Activated CD4-positive, alpha-beta T cell treated with anti-CD3 and anti-CD28 coated beads, Interleukin-2, amount 50 U/mL, for 4 hours (primary cell): ENCODE data around the gene COL11A1.

Experiments used
- DNase-seq, 2 experiments: peaks; one replicate each; pipeline ENCODE4 v3.0.0-alpha.2; 2020

Gene COL11A1

GRCh38 chr1:102896771-102897170 is 211.6 kb downstream of the COL11A1 start:
- DNase-seq, result no peak

- no peak for DNase-seq
Observed at GRCh38 chr1:102896286-102896685, 212.0 kb downstream of the COL11A1 start.

- DNase-seq, result no peak
Observed at GRCh38 chr1:102891868-102892625, 216.3 kb downstream of the COL11A1 start.

GRCh38 chr1:102886638-102887037 is 221.7 kb downstream of the COL11A1 start:
- no peak for DNase-seq

- no peak for DNase-seq
Observed at GRCh38 chr1:102884238-102884637, 224.1 kb downstream of the COL11A1 start.

GRCh38 chr1:102879439-102879993 is 228.8 kb downstream of the COL11A1 start:
- no peak for DNase-seq

GRCh38 chr1:102875756-102876155 is 232.6 kb downstream of the COL11A1 start:
- no peak for DNase-seq

GRCh38 chr1:102872526-102872925 is 235.8 kb downstream of the COL11A1 start:
- DNase-seq, result no peak

- no peak for DNase-seq
Observed at GRCh38 chr1:102872097-102872496, 236.2 kb downstream of the COL11A1 start.

GRCh38 chr1:102863704-102864103 is 244.6 kb downstream of the COL11A1 start:
- no peak for DNase-seq

GRCh38 chr1:102861247-102861646 is 247.1 kb downstream of the COL11A1 start:
- DNase-seq, result no peak

- no peak for DNase-seq
Observed at GRCh38 chr1:102858695-102859094, 249.6 kb downstream of the COL11A1 start.

GRCh38 chr1:102857251-102857650 is 251.1 kb downstream of the COL11A1 start:
- DNase-seq, result no peak

- DNase-seq, result no peak
Observed at GRCh38 chr1:102853701-102854187, 254.6 kb downstream of the COL11A1 start.

GRCh38 chr1:102853136-102853535 is 255.2 kb downstream of the COL11A1 start:
- no peak for DNase-seq

- DNase-seq, result no peak
Observed at GRCh38 chr1:102852613-102853012, 255.7 kb downstream of the COL11A1 start.

GRCh38 chr1:102851616-102852015 is 256.7 kb downstream of the COL11A1 start:
- no peak for DNase-seq

GRCh38 chr1:102842606-102843005 is 265.7 kb downstream of the COL11A1 start:
- DNase-seq, result no peak

- no peak for DNase-seq
Observed at GRCh38 chr1:102840741-102841140, 267.6 kb downstream of the COL11A1 start.

GRCh38 chr1:102838016-102838415 is 270.3 kb downstream of the COL11A1 start:
- no peak for DNase-seq

GRCh38 chr1:102837551-102837950 is 270.8 kb downstream of the COL11A1 start:
- no peak for DNase-seq

GRCh38 chr1:102836991-102837390 is 271.3 kb downstream of the COL11A1 start:
- no peak for DNase-seq

- no peak for DNase-seq
Observed at GRCh38 chr1:102834688-102835320, 273.5 kb downstream of the COL11A1 start.

GRCh38 chr1:102833151-102833550 is 275.2 kb downstream of the COL11A1 start:
- no peak for DNase-seq
